OCI-LY1 (cell line): ENCODE data around the gene PAX5.

Source experiments
- H2AFZ ChIP-seq: fragments of 200-600 bp; sonication (generic), shearing (Covaris generic); 2 replicates; pipeline ENCODE4 v1.6.0; 2014; ENCODE audit warnings: antibody characterized with exemption, mild to moderate bottlenecking, low read length
- H3F3A ChIP-seq: fragments of 200-600 bp; sonication (generic), shearing (Covaris generic); 2 replicates; pipeline ENCODE4 v1.6.0; 2014; ENCODE audit warnings: mild to moderate bottlenecking, antibody characterized with exemption, low read length, moderate library complexity; ENCODE audit not compliant: insufficient read depth
- H3K27ac ChIP-seq: fragments of 200-600 bp; sonication (generic); 2 replicates; pipeline ENCODE4 v1.5.1; 2014; ENCODE audit warnings: low read length, mixed run types, mild to moderate bottlenecking, low read depth; ENCODE audit not compliant: poor library complexity, severe bottlenecking
- H3K27me3 ChIP-seq: fragments of 200-600 bp; sonication (generic); 2 replicates; pipeline ENCODE4 v1.6.0; 2014; ENCODE audit warnings: antibody characterized with exemption, mild to moderate bottlenecking, low read length, moderate library complexity; ENCODE audit not compliant: insufficient read depth
- H3K36me3 ChIP-seq: fragments of 200-600 bp; sonication (generic); 2 replicates; pipeline ENCODE4 v1.6.1; 2014; ENCODE audit warnings: mild to moderate bottlenecking, antibody characterized with exemption, low read length, moderate library complexity, mixed read lengths; ENCODE audit not compliant: insufficient read depth
- H3K4me1 ChIP-seq: fragments of 200-600 bp; sonication (generic); 2 replicates; pipeline ENCODE4 v1.5.1; 2014; ENCODE audit warnings: mild to moderate bottlenecking, low read length, moderate library complexity; ENCODE audit not compliant: insufficient read depth, severe bottlenecking
- H3K4me2 ChIP-seq: fragments of 200-600 bp; sonication (generic), shearing (Covaris generic); 2 replicates; pipeline ENCODE4 v1.6.1; 2014; ENCODE audit warnings: low read length
- H3K4me3 ChIP-seq: fragments of 200-600 bp; sonication (generic); 2 replicates; pipeline ENCODE4 v1.5.1; 2014; ENCODE audit warnings: low read length, low read depth, mild to moderate bottlenecking, mixed read lengths; ENCODE audit not compliant: poor library complexity, severe bottlenecking
- H3K79me2 ChIP-seq: fragments of 200-600 bp; shearing (Covaris generic); 2 replicates; pipeline ENCODE4 v1.6.1; 2016; ENCODE audit warnings: mixed run types, low read length, mixed read lengths; ENCODE audit not compliant: insufficient read depth
- H3K9ac ChIP-seq: fragments of 200-600 bp; sonication (generic), shearing (Covaris generic); 2 replicates; pipeline ENCODE4 v1.6.1; 2014; ENCODE audit warnings: mild to moderate bottlenecking, low read length, mixed read lengths
- H3K9me2 ChIP-seq: fragments of 200-600 bp; sonication (generic), shearing (Covaris generic); 2 replicates; pipeline ENCODE4 v1.6.1; 2014; ENCODE audit warnings: low read depth, mild to moderate bottlenecking, low read length, mixed read lengths
- H3K9me3 ChIP-seq: fragments of 200-600 bp; shearing (Covaris generic); 2 replicates; pipeline ENCODE4 v1.6.1; 2014; ENCODE audit warnings: low read length, mixed read lengths
- H4K20me1 ChIP-seq: fragments of 200-600 bp; sonication (generic), shearing (Covaris generic); 2 replicates; pipeline ENCODE4 v1.6.0; 2016; ENCODE audit warnings: mild to moderate bottlenecking, low read length; ENCODE audit not compliant: insufficient read depth
- EZH2 ChIP-seq: fragments of 200-600 bp; sonication (generic), shearing (Covaris generic); IDR thresholded peaks from 2 replicates; pipeline ENCODE4 v1.8.0; 2017; ENCODE audit warnings: borderline replicate concordance, mixed run types, mild to moderate bottlenecking, antibody characterized with exemption, low read length, moderate library complexity, mixed read lengths
- TF ChIP-seq, protein P1 (sequence below): fragments of 200-600 bp; sonication (generic), shearing (Covaris generic); IDR thresholded peaks from 2 replicates; pipeline ENCODE4 v1.5.1; 2017; ENCODE audit warnings: mild to moderate bottlenecking, antibody characterized with exemption, low read length, moderate library complexity, mixed read lengths

PAX5 gene

DNA sequence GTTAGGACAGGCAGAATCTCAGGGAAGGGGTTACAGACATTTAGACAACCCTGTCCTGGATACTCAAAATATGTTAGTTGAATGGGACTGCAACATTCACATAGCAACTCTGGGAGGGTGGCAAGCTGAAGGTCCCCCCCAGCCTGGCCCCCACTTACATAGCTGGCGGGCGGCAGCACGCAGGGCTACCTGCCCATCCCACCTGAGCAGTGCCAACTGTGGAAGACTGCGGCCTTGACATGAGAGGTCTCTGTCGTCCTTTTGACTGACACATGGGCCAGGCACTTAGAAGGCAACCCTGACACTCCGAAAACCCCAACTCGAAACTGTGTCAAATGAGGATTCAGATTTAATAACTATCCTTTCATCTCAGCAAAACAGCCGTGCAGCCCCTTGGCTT, 16.5 kb downstream of the PAX5 start:
- no peaks in the 10 kb centered on the region for H3K9me3 ChIP-seq
- H3K4me2 ChIP-seq = no peak overlapping the region
- no peaks in the 10 kb centered on the region for H3K27me3 ChIP-seq
- no peaks in the 10 kb centered on the region for H4K20me1 ChIP-seq
- no peaks in the 10 kb centered on the region for H3F3A ChIP-seq
- H2AFZ ChIP-seq = no peak overlapping the region
- H3K36me3 ChIP-seq = peaks cover 94% of the 10 kb centered on the region
- no peak overlapping the region for H3K4me3 ChIP-seq
- peaks cover 53% of the 10 kb centered on the region for H3K4me1 ChIP-seq
- H3K9me2 ChIP-seq = no peaks in the 10 kb centered on the region
- peaks cover 26% of the 10 kb centered on the region for H3K79me2 ChIP-seq
- TF ChIP-seq, protein P1, sequence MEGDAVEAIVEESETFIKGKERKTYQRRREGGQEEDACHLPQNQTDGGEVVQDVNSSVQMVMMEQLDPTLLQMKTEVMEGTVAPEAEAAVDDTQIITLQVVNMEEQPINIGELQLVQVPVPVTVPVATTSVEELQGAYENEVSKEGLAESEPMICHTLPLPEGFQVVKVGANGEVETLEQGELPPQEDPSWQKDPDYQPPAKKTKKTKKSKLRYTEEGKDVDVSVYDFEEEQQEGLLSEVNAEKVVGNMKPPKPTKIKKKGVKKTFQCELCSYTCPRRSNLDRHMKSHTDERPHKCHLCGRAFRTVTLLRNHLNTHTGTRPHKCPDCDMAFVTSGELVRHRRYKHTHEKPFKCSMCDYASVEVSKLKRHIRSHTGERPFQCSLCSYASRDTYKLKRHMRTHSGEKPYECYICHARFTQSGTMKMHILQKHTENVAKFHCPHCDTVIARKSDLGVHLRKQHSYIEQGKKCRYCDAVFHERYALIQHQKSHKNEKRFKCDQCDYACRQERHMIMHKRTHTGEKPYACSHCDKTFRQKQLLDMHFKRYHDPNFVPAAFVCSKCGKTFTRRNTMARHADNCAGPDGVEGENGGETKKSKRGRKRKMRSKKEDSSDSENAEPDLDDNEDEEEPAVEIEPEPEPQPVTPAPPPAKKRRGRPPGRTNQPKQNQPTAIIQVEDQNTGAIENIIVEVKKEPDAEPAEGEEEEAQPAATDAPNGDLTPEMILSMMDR = no peak
- TF ChIP-seq EZH2 = no peak
- H3K9ac ChIP-seq = no peak overlapping the region
- H3K27ac ChIP-seq = no peak overlapping the region

DNA sequence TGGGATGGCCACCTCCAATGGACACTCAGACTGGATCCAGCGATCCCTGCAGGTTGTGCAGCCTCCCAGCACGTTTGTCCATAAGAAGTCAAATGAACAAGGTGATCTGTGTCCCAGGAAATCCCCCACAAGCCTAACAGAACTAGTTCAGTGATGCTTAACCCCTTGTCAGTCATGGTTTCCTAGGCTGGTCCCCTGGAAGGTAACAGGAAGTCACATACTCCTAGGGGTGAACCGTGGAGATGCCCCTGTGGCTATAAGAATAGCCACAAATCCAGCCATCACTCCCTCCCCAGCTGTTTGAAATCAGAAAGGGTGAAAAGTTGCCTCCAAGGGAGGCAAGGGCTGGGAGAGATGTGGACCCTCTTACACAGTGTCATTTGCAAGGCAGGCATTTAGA, 22.5 kb downstream of the PAX5 start:
- TF ChIP-seq EZH2 = no peak
- TF ChIP-seq, protein P1 = no peak
- Histone ChIP-seq H3K4me1 (peaks cover 90% of the 10 kb centered on the region), H3K36me3 (peaks cover 85% of the 10 kb centered on the region), H3F3A (no peaks in the 10 kb centered on the region), H3K27me3 (no peaks in the 10 kb centered on the region), H2AFZ (no peak overlapping the region), H3K4me2 (peak overlapping the region; percentile 40; the same call in 1 of the 2 replicates), H3K9ac (peak overlapping the region; percentile 17; the same call in 1 of the 2 replicates), H3K27ac (peak overlapping the region; percentile 96), H4K20me1 (no peaks in the 10 kb centered on the region), H3K79me2 (no peaks in the 10 kb centered on the region; the same call in 1 of the 2 replicates), H3K9me2 (no peaks in the 10 kb centered on the region), H3K4me3 (peak overlapping the region; percentile 21), H3K9me3 (no peaks in the 10 kb centered on the region)

DNA sequence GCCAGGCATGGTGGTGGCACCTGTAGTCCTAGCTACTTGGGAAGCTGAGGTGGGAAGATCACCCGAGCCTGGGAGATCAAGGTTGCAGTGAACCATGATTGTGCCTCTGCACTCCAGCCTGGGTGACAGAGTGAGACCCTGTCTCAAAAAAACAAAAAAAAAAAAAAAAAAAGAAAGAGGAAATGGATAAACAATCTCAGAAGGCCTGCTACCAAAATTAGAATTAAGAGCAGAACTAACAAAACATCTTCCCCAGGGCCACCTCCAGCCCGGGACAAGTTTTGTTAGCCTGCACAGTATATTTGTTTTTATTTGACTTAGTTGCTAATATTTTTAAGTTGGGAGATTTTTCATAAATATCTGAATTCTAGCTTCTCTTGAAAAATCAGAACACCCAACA, 23.1 kb downstream of the PAX5 start:
- no peak for TF ChIP-seq EZH2
- TF ChIP-seq, protein P1 = no peak
- Histone ChIP-seq H3K4me3 (peak overlapping the region; percentile 21), H3K36me3 (peaks cover 85% of the 10 kb centered on the region), H3K9me2 (no peaks in the 10 kb centered on the region), H3F3A (0 out of 2 replicates have a peak, but pooled peaks cover 5% of the 10 kb centered on the region), H3K4me1 (peaks cover 91% of the 10 kb centered on the region), H3K27me3 (no peaks in the 10 kb centered on the region), H3K9ac (no peak overlapping the region; the same call in 1 of the 2 replicates), H3K9me3 (no peaks in the 10 kb centered on the region), H3K79me2 (no peaks in the 10 kb centered on the region; the same call in 1 of the 2 replicates), H2AFZ (no peak overlapping the region), H3K4me2 (peak overlapping the region; percentile 40; the same call in 1 of the 2 replicates), H3K27ac (peak overlapping the region; percentile 96), H4K20me1 (no peaks in the 10 kb centered on the region)
